AG04449 (cell line): ENCODE results near the gene ISL2.

Source experiments
- CTCF ChIA-PET: fragments of 350-600 bp; formaldehyde crosslinking; extraction: SDS; loops from one replicate; lab custom pipeline; 2021; ENCODE audit warnings: antibody characterized with exemption; lab: Yijun Ruan, JAX
- POLR2A ChIA-PET: fragments of 400-600, 350-600 bp; formaldehyde crosslinking; extraction: SDS; loops from one replicate; lab custom pipeline; 2020; ENCODE audit warnings: antibody characterized with exemption, inconsistent platforms; lab: Yijun Ruan, JAX
- DNase-seq: peaks from one replicate; pipeline ENCODE4 v3.0.0-alpha.2; 2010; ENCODE audit warnings: low read depth, low spot score
- H3K4me3 ChIP-seq: 2 replicates; pipeline ENCODE4 v1.5.1; 2011; ENCODE audit warnings: low read depth, mild to moderate bottlenecking, control low read depth, low read length
- TF ChIP-seq, protein P1 (sequence below): IDR thresholded peaks from one replicate; pipeline ENCODE4 v1.5.1; 2011; ENCODE audit warnings: mild to moderate bottlenecking, moderate library complexity, low read length, control low read depth, inconsistent platforms; ENCODE audit not compliant: insufficient read depth; ENCODE audit errors: missing control alignments

ISL2 gene

DNA sequence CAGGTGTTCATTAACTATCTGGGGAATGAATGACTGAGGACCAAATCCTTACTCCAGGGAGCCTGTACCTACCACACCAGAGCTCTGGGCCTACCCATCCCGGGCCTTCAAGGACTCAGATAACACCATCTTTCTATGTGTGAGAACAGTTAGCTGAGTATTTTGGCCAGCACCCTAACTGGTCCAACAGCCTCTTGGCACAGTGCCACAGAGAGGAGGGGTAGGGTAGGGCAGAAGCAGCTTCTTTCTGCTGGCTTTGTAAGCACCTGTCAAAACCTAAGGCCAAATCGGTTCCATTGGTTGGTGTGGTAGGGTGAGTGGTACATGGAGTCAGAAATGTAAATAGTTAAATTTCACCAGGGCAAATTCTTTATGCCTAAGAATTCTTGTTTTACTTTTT lies 26.7 kb downstream of the ISL2 start:
- no peak overlapping the region for H3K4me3 ChIP-seq
- ChIA-PET POLR2A (no interaction called here), CTCF (interaction anchor here (1.1 kb wide), 1 partner anchor 128 kb away, joined by 3 read pairs; no protein-coding TSS in a partner anchor)
- no peak for DNase-seq
- TF ChIP-seq, protein P1, sequence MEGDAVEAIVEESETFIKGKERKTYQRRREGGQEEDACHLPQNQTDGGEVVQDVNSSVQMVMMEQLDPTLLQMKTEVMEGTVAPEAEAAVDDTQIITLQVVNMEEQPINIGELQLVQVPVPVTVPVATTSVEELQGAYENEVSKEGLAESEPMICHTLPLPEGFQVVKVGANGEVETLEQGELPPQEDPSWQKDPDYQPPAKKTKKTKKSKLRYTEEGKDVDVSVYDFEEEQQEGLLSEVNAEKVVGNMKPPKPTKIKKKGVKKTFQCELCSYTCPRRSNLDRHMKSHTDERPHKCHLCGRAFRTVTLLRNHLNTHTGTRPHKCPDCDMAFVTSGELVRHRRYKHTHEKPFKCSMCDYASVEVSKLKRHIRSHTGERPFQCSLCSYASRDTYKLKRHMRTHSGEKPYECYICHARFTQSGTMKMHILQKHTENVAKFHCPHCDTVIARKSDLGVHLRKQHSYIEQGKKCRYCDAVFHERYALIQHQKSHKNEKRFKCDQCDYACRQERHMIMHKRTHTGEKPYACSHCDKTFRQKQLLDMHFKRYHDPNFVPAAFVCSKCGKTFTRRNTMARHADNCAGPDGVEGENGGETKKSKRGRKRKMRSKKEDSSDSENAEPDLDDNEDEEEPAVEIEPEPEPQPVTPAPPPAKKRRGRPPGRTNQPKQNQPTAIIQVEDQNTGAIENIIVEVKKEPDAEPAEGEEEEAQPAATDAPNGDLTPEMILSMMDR = no peak

DNA sequence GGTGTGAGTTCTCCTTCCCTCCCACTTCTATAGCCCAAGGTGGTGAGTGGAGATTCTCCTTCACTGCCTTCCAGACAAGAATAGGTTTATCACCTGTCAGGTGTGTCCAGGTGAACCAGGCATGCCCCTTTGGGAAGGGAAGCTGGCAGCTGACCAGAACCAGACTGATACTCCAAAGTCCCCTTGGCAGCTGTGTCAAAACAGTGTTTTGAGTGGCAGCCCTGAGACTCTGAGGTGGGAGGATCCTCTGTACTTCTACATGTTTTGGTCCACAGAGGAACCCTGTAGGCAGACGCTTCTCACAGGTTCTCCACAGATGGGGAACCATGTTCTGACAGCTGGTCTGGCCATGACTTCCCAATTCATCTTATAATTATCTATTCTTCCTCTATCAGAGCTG lies 30.1 kb downstream of the ISL2 start:
- POLR2A ChIA-PET = no interaction called here

DNA sequence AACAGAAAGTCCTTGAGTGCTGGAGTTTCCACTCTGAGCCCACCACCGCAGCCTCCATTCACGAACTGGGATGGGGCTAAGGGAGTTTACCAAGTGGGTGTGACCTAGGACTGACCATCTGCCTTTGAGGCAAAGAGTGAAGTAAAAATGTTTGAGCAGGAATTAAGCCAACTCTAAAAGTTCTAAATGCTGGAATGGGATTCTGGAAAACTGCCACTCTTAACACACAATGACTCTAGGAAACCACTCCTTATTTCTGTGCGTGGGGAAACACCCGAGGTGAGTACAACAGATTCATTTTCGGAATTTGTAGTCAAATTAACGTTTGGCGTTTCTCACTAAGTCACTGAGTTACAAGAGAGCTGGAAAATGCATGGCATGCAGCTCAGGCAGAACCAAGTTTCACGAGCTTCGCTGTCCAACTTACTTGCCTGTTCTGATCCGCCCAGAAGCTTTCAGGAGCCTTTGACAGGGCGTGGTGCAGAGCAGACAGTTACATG lies 31.6 kb downstream of the ISL2 start:
- TF ChIP-seq, protein P1 = no peak
- no peak overlapping the region for H3K4me3 ChIP-seq
- CTCF ChIA-PET = interaction anchor here (0.7 kb wide), 1 partner anchor 10 kb away, joined by 4 read pairs; no protein-coding TSS in a partner anchor
- no peak for DNase-seq
- POLR2A ChIA-PET = no interaction called here

More for the DNA sequence above, 30.1 kb downstream of the ISL2 start:
- TF ChIP-seq, protein P1 = no peak
- no peak for DNase-seq
- no peak overlapping the region for H3K4me3 ChIP-seq
- CTCF ChIA-PET = no interaction called here

DNA sequence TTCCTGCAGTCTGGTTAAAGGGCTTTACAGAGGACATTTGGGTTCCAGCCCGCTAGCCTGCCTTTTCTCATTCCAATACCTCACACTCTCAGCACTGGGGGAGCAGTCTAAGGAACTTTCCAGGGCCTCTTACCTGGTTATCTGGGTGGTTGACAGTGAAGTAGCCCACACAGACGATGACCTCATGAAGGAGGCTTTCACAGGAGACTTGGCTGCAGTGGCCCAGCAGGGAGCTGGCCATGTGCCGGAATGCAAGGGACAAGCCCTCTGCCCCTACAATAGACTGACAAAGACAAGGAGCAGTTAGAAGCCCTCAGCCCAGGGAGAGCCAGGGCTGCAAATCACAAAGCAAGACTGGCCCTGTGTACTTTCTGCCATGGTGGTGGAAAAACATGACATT lies 39.5 kb downstream of the ISL2 start:
- CTCF ChIA-PET = no interaction called here
- no peak overlapping the region for H3K4me3 ChIP-seq
- POLR2A ChIA-PET = no interaction called here

DNA sequence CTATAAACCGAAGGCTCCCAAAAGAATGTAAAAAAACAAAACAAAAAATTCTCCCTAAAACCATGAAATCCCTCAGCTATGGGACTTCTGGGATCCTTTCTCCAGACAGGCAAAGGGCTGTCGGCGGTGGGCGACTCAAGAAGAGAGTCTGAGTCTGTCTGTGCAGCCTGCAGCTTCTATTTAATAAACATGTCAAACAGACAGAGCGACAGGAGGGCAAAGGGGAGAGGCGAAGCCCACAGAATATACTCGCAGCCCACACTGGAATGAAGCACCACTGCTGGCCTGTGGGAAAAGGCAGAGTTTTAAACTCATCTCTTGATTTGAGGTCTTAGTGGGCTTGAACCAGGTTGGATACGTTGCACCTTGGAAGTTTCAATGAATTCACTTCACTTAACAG lies 40.2 kb downstream of the ISL2 start:
- TF ChIP-seq, protein P1 = no peak
- ChIA-PET CTCF (no interaction called here), POLR2A (no interaction called here)
- no peak for DNase-seq
- no peak overlapping the region for H3K4me3 ChIP-seq

More for the DNA sequence above, 39.5 kb downstream of the ISL2 start:
- DNase-seq = no peak
- TF ChIP-seq, protein P1 = no peak

DNA sequence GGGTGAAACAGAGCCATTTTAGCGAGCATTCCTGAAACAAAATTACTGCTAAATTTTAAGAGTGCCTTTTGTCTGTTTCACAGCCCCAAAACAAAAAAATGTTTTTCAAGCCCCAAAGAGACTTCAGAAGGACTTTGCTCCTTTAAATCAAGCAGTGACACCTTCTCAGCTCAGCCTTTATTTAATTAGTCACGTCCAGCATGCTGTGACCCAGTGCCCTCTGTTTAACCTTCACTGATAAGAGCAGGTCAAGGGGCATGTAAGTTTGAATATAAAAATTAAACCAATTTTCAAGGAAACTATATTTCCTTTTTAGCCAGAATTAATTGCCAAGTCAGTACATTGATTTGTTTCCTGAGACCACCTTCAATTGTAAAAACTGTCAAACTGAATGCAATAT lies 40.6 kb downstream of the ISL2 start:
- ChIA-PET POLR2A (no interaction called here), CTCF (no interaction called here)
- H3K4me3 ChIP-seq = no peak overlapping the region
- TF ChIP-seq, protein P1 = no peak
- no peak for DNase-seq
